Keratinocyte (primary cell): ENCODE data around the gene COL8A1. TPM values are rescaled to one million over a fixed set of nuclear protein-coding genes. Genes with fewer than 3 reads are reported as not detected.

ENCODE experiments used
- DNase-seq: peaks from one replicate; pipeline ENCODE4 v3.0.0-alpha.2; 2011; ENCODE audit warnings: low read depth, missing footprints, low spot score
- FAIRE-seq: peaks from 2 replicates; lab custom pipeline; 2011; peaks lifted over from hg19 to GRCh38; lab: Jason Lieb, UNC
- H2AFZ ChIP-seq: 2 replicates; pipeline ENCODE4 v1.6.0; 2012; ENCODE audit warnings: low read length, control low read depth, inconsistent platforms; ENCODE audit not compliant: control insufficient read depth
- H3K27ac ChIP-seq: 2 replicates; pipeline ENCODE4 v1.5.1; 2011; ENCODE audit warnings: low read length; ENCODE audit not compliant: control insufficient read depth, insufficient read depth
- H3K27me3 ChIP-seq: 3 replicates; pipeline ENCODE4 v1.6.0; 2011; ENCODE audit warnings: low read length; ENCODE audit not compliant: control insufficient read depth, insufficient read depth; ENCODE audit errors: extremely low read depth
- H3K36me3 ChIP-seq, 2 experiments: 2 replicates in 1 of 2; 3 replicates in 1 of 2; pipeline ENCODE4 v1.5.1; 2011; ENCODE audit warnings: low read length in 2 of 2, mild to moderate bottlenecking in 1 of 2; ENCODE audit not compliant: control insufficient read depth in 2 of 2, insufficient read depth in 2 of 2; ENCODE audit errors: extremely low read depth in 1 of 2
- H3K4me1 ChIP-seq: 3 replicates; pipeline ENCODE4 v1.5.1; 2011; ENCODE audit warnings: low read length; ENCODE audit not compliant: control insufficient read depth, insufficient read depth; ENCODE audit errors: extremely low read depth
- H3K4me2 ChIP-seq: 3 replicates; pipeline ENCODE4 v1.6.0; 2011; ENCODE audit warnings: low read depth, low read length; ENCODE audit not compliant: control insufficient read depth, insufficient read depth; ENCODE audit errors: extremely low read depth
- H3K4me3 ChIP-seq, 3 experiments: fragments of 200-600 bp in 1 of 3; sonication (generic) in 1 of 3; 2 replicates in 2 of 3; 3 replicates in 1 of 3; pipeline ENCODE4 v1.5.1; 2011 to 2016; ENCODE audit warnings: low read length in 3 of 3, mild to moderate bottlenecking in 3 of 3, control low read depth in 2 of 3, inconsistent platforms in 1 of 3, low read depth in 1 of 3, mixed read lengths in 1 of 3, mixed run types in 1 of 3, moderate library complexity in 1 of 3; ENCODE audit not compliant: control insufficient read depth in 2 of 3, insufficient read depth in 2 of 3; ENCODE audit errors: extremely low read depth in 1 of 3
- H3K79me2 ChIP-seq: 2 replicates; pipeline ENCODE4 v1.6.0; 2012; ENCODE audit warnings: low read length; ENCODE audit not compliant: control insufficient read depth, insufficient read depth
- H3K9ac ChIP-seq: 3 replicates; pipeline ENCODE4 v1.6.0; 2011; ENCODE audit warnings: low read length; ENCODE audit not compliant: control insufficient read depth, insufficient read depth; ENCODE audit errors: extremely low read depth
- H3K9me1 ChIP-seq: 3 replicates; pipeline ENCODE4 v1.6.0; 2011; ENCODE audit warnings: low read length; ENCODE audit not compliant: control insufficient read depth, insufficient read depth; ENCODE audit errors: extremely low read depth
- H3K9me3 ChIP-seq: 2 replicates; pipeline ENCODE4 v1.5.1; 2012; ENCODE audit warnings: low read depth, low read length; ENCODE audit not compliant: control insufficient read depth
- H4K20me1 ChIP-seq: 3 replicates; pipeline ENCODE4 v1.6.0; 2011; ENCODE audit warnings: low read length; ENCODE audit not compliant: control insufficient read depth, insufficient read depth; ENCODE audit errors: extremely low read depth
- EZH2 ChIP-seq: IDR thresholded peaks from one replicate; pipeline ENCODE4 v1.6.1; 2012; ENCODE audit warnings: inconsistent platforms, mild to moderate bottlenecking, low read length, moderate library complexity
- dilution Hi-C: fragments of 300-500 bp; cut with MboI; formaldehyde crosslinking; loops from one replicate; pipeline ENCODE4 v1.7.0; 2020; ENCODE audit warnings: low sequenced_read_pairs; ENCODE audit not compliant: extremely low pct_ligation_motif_present
- polyA plus RNA-seq, 5 experiments: library from polyadenylated mRNA; depleted of rRNA in 3 of 5; stranded (reverse) in 3 of 5; stranded (forward) in 1 of 5; unstranded in 1 of 5; fragments of >200 nt; gene quantifications; 1 replicate in 1 of 5; 2 replicates in 3 of 5; 3 replicates in 1 of 5; pipeline versions ENCODE4 v1.2.1 to v1.2.3, GENCODE V29; 2011 to 2012; ENCODE audit warnings: missing spikeins in 2 of 5, low read depth in 1 of 5, low replicate concordance in 1 of 5
- TF ChIP-seq, protein P1 (sequence below), 3 experiments: IDR thresholded peaks in 1 of 3; conservative IDR thresholded peaks in 1 of 3; optimal IDR thresholded peaks in 1 of 3; 2 replicates in 2 of 3; 3 replicates in 1 of 3; pipeline versions ENCODE3 to v1.5.1; 2011; ENCODE audit warnings: low read length in 3 of 3, mild to moderate bottlenecking in 3 of 3, moderate library complexity in 2 of 3, control low read depth in 1 of 3, inconsistent platforms in 1 of 3; ENCODE audit not compliant: insufficient read depth in 2 of 3; ENCODE audit errors: extremely low read depth in 1 of 3

Gene COL8A1
- polyA plus RNA-seq, 1 donor (not counting 4 experiments of a cell fraction or from before 2014, with no cell fraction given), result 102 TPM

DNA sequence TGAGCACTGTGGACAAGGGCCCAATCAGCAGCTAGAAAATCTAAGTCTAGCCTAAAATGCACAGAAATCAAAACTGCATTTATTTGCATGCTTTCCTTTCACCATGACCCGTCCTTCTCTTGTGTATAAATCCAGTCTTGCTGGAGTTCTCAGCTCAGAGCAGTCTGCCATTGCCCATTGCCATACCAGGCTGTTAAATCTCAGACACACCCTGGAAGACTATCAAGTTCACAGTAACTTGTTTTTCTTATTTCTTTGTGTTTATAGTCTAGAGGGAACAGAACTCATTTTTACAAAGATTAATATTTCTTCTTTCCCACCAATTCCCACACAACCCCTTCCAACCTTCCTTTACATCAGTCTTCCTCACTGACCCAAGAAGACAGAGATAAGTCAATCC is 85.9 kb downstream of the COL8A1 start:
- Histone ChIP-seq H4K20me1 (no peaks in the 10 kb centered on the region), H3K36me3 (no peaks in the 10 kb centered on the region), H2AFZ (no peak overlapping the region), H3K9me3 (no peaks in the 10 kb centered on the region), H3K9me1 (peaks cover 3% of the 10 kb centered on the region), H3K27me3 (no peaks in the 10 kb centered on the region), H3K4me1 (peaks cover 6% of the 10 kb centered on the region), H3K4me3 (no peak overlapping the region), H3K4me2 (no peak overlapping the region), H3K27ac (no peak overlapping the region), H3K79me2 (no peaks in the 10 kb centered on the region), H3K9ac (no peak overlapping the region)
- dilution Hi-C loops, result no loop called here
- no peak for DNase-seq
- TF ChIP-seq EZH2, result no peak
- TF ChIP-seq, protein P1, sequence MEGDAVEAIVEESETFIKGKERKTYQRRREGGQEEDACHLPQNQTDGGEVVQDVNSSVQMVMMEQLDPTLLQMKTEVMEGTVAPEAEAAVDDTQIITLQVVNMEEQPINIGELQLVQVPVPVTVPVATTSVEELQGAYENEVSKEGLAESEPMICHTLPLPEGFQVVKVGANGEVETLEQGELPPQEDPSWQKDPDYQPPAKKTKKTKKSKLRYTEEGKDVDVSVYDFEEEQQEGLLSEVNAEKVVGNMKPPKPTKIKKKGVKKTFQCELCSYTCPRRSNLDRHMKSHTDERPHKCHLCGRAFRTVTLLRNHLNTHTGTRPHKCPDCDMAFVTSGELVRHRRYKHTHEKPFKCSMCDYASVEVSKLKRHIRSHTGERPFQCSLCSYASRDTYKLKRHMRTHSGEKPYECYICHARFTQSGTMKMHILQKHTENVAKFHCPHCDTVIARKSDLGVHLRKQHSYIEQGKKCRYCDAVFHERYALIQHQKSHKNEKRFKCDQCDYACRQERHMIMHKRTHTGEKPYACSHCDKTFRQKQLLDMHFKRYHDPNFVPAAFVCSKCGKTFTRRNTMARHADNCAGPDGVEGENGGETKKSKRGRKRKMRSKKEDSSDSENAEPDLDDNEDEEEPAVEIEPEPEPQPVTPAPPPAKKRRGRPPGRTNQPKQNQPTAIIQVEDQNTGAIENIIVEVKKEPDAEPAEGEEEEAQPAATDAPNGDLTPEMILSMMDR (optimal IDR thresholded peaks at IDR 0.05 in 1 of 3, IDR thresholded peaks at IDR 0.05 in 1 of 3, conservative IDR thresholded peaks at IDR 0.05 in 1 of 3; ENCODE audit: extremely low read depth in 1 of 3, insufficient read depth in 2 of 3, low read length in 3 of 3), result no peak
- FAIRE-seq, result no peak

DNA sequence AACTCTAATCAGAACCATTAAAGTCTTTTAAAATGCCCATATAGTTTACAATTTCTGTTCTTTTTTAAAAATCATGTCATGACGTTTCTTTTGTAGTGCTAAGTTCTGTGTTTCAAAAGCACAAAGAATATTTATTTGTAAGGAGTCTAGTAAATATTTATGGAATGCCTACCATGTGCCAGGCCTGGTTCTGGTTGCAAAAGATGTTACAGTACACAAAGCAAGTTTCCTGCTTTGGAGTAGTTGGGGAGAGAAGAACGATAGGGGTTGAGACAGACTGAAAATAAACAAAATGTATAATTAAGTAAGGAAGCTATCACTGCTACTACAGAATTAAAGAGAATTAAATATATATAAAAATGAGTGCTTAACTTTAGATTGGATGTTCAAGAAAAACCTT is 92.5 kb downstream of the COL8A1 start:
- Histone ChIP-seq H3K27ac (no peak overlapping the region), H3K79me2 (peaks cover 10% of the 10 kb centered on the region)

More for the DNA sequence above, 92.5 kb downstream of the COL8A1 start:
- TF ChIP-seq, protein P1 (optimal IDR thresholded peaks at IDR 0.05 in 1 of 3, IDR thresholded peaks at IDR 0.05 in 1 of 3, conservative IDR thresholded peaks at IDR 0.05 in 1 of 3; ENCODE audit: extremely low read depth in 1 of 3, insufficient read depth in 2 of 3, low read length in 3 of 3), result no peak
- TF ChIP-seq EZH2, result no peak
- H3K4me1 ChIP-seq, result no peaks in the 10 kb centered on the region
- no peaks in the 10 kb centered on the region for H4K20me1 ChIP-seq
- no peaks in the 10 kb centered on the region for H3K9me3 ChIP-seq
- FAIRE-seq, result no peak
- no peak overlapping the region for H2AFZ ChIP-seq
- H3K27me3 ChIP-seq, result no peaks in the 10 kb centered on the region
- H3K9me1 ChIP-seq, result no peaks in the 10 kb centered on the region
- dilution Hi-C loops, result no loop called here
- H3K9ac ChIP-seq, result no peak overlapping the region
- no peaks in the 10 kb centered on the region for H3K36me3 ChIP-seq
- no peak overlapping the region for H3K4me2 ChIP-seq
- no peak overlapping the region for H3K4me3 ChIP-seq
- no peak for DNase-seq
